G401 (cell line): Measurements from ENCODE around the gene ASXL1. TPM values are rescaled to one million over a fixed set of nuclear protein-coding genes. Genes with fewer than 3 reads are reported as not detected.

Experiments
- DNase-seq: peaks from one replicate; pipeline ENCODE4 v3.0.0-alpha.2; 2015; ENCODE audit warnings: low spot score
- in situ Hi-C: cut with HindIII; loops from 2 replicates; pipeline ENCODE4 v1.10.0; 2016; ENCODE audit warnings: low sequenced_read_pairs, mixed read lengths
- total RNA-seq: library from RNA; depleted of rRNA; stranded (reverse); fragments of >200 nt; shearing (Covaris generic); gene quantifications from 2 replicates; pipeline ENCODE4 v1.2.3, GENCODE V29; 2014; rRNA removed

ASXL1 gene
- total RNA-seq, 1 experiment from 2014 or later, result 31.0 TPM

DNA sequence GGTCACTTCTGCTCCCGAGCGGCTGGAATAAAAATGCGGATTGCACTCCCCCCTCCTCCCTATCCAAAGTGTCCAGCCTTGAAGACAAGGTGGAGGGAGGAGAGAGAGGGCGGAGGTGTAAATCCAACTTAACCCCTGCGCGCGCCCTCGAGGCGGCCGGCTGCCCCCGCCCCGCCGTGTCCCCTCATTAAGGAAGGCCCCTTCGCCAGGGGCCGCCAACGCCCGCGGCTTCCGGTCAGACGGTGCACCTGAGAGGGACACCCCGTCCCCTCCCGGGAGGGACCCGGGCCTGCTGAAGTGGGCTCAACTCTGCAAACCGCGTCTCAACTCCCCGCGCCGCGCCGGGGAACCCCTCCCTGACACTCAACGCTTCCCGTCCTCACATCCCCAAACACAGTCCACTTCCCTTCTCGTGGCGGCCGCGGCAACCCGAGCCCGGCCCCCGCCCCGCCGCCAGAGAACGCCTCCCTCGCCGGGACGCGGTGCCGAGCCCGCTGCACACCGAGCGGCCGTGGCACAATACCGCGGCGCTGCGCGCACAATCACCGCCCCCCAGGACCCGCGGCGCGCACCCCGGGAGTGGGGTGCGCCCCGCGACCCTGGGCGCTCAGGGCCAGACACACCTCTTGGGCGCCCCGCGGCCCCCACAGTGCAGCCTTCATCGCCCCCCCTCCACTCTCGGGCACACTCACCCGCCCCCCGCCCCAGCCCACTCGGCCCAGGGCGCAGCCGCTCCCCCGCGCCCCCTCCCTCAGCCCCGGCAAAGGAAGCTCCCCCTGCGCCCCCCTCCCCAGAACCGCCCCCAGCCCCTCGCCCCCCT, 124.5 kb downstream of the ASXL1 start:
- in situ Hi-C loops, result no loop called here
- no peak for DNase-seq

- no peak for DNase-seq
- in situ Hi-C loops, result no loop called here
Measured at GRCh38 chr20:32483351-32484224, 125.5 kb downstream of the ASXL1 start.

DNA sequence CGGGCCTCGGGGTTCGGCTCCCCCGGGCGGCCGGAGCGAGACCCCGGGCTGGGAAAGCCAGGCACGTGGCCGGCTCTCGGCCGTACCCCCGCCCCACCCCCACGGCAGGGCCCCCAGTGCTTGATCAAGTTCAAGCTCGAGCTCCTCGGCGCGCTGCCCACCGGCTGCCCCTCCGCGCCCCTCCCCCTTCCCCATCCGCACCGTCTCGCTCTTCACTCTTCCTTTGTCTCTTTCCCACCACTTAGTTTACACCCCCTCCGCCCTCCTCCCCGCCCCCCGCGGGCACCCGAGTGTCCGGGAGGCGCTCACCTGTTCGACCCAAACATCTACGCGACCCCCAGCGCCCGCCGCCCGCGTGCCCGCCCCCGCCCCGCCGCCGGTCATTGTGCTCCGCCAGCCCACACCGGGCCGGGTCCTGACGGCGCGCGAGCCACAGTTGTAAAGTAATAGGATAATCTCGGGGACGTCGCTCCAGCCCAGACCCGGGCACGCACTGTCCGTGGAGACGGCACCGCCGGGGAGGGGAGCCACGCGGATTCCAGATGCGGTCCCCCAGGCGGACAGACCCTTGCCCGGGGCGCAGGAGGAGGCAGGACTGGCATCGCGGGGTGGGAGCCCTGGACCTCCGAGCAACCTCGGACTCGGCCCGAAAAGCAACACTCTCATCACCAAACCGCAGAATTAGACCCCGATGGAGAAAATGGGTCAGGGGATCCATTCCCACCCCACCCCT, 126.3 kb downstream of the ASXL1 start:
- no peak for DNase-seq
- in situ Hi-C loops, result no loop called here

- in situ Hi-C loops, result no loop called here
- DNase-seq, result peak; percentile 90
Measured at GRCh38 chr20:32484958-32485769, 127.0 kb downstream of the ASXL1 start.

GRCh38 chr20:32485770-32486478, 127.8 kb downstream of the ASXL1 start:
- DNase-seq, result peak; percentile 50
- in situ Hi-C loops, result no loop called here

- in situ Hi-C loops, result no loop called here
- no peak for DNase-seq
Measured at GRCh38 chr20:32487381-32487780, 129.2 kb downstream of the ASXL1 start.

DNA sequence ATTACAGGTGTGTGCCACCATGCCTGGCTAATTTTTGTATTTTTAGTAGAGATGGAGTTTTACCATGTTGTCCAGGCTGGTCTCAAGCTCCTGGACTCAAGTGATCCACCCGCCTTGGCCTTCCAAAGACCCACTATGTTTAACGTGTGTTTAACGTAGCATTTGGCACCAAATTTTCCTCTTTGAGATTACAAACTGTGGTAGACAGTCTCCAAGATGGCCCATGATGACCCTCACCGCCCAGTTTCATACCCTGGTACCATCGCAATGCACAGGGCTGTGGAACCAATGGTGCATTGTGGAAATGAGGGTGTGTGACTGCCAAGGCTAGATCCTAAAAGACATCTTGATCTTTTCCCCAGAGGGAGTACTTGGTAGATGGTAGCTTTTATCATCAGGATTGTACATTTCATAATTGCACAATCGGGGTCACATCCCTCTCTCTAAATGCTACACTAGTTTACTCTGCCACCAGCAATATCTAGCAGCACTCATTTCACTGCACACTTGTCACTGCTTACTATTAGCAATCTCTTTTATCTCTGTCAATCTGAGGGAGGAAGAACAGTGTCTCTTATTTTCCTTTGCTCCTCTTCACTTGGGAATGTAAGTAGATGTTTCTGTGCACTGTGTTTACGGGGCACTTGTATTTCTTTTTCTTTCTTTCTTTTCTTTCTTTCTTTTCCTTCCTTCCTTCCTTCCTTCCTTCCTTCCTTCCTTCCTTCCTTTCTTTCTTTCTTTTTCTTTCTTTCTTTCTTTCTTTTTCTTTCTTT, 130.1 kb downstream of the ASXL1 start:
- no peak for DNase-seq
- in situ Hi-C loops, result no loop called here

Other genes with a start within 250 kb of the ASXL1 start
- 8.2 and 9.7 TPM in 2 replicates for gene TM9SF4, start 248.6 kb upstream of the ASXL1 start, total RNA-seq
- 1.3 and 3.6 TPM in 2 replicates for gene PLAGL2, start 150.6 kb upstream of the ASXL1 start, total RNA-seq
- 26.9 and 27.4 TPM in 2 replicates for gene POFUT1, start 150.5 kb upstream of the ASXL1 start, total RNA-seq
- 14.6 and 19.1 TPM in 2 replicates for gene KIF3B, start 80.7 kb upstream of the ASXL1 start, total RNA-seq
- gene NOL4L, start 227.0 kb downstream of the ASXL1 start, total RNA-seq, result 6.1 and 8.5 TPM in 2 replicates